ENCODE results near the gene RECK.
A peak's percentile ranks its signal among the peaks of the same experiment; 100 is the strongest.
"Not testable (repeated sequence)": the region's sequence is repeated elsewhere in the genome, so short reads cannot be mapped to it uniquely, and the experiment has no call there.

The RECK gene

GRCh38 chr9:36063804-36064447 is 27.2 kb downstream of the RECK start:
- DNase-seq: peak; percentile 48

- DNase-seq: peak; percentile 38
Measured at GRCh38 chr9:36064448-36065037, 27.8 kb downstream of the RECK start.

GRCh38 chr9:36074055-36074454 is 37.3 kb downstream of the RECK start:
- no peak for DNase-seq

- peak; percentile 78 for DNase-seq
Measured at GRCh38 chr9:36074870-36075532, 38.3 kb downstream of the RECK start.

GRCh38 chr9:36078051-36078450 is 41.3 kb downstream of the RECK start:
- DNase-seq: no peak

GRCh38 chr9:36080519-36080918 is 43.8 kb downstream of the RECK start:
- DNase-seq: no peak

- no peak for DNase-seq
Measured at GRCh38 chr9:36082931-36083330, 46.2 kb downstream of the RECK start.

- no peak for DNase-seq
Measured at GRCh38 chr9:36086442-36086841, 49.7 kb downstream of the RECK start.

- DNase-seq: not testable (repeated sequence)
Measured at GRCh38 chr9:36087054-36087453, 50.3 kb downstream of the RECK start.

- no peak for DNase-seq
Measured at GRCh38 chr9:36088020-36088419, 51.3 kb downstream of the RECK start.

- peak; percentile 79 for DNase-seq
Measured at GRCh38 chr9:36091026-36091953, 54.6 kb downstream of the RECK start.

GRCh38 chr9:36092014-36092413 is 55.3 kb downstream of the RECK start:
- no peak for DNase-seq

GRCh38 chr9:36092509-36093215 is 55.9 kb downstream of the RECK start:
- DNase-seq: no peak

- DNase-seq: no peak
Measured at GRCh38 chr9:36093384-36093783, 56.7 kb downstream of the RECK start.

GRCh38 chr9:36099718-36100117 is 63.0 kb downstream of the RECK start:
- DNase-seq: no peak

- DNase-seq: peak; percentile 91
Measured at GRCh38 chr9:36100532-36100931, 63.8 kb downstream of the RECK start.

- peak; percentile 100 for DNase-seq
Measured at GRCh38 chr9:36101916-36102741, 65.4 kb downstream of the RECK start.

GRCh38 chr9:36102742-36103495 is 66.2 kb downstream of the RECK start:
- DNase-seq: peak; percentile 68

GRCh38 chr9:36109071-36109470 is 72.4 kb downstream of the RECK start:
- no peak for DNase-seq

- DNase-seq: no peak
Measured at GRCh38 chr9:36110434-36110833, 73.7 kb downstream of the RECK start.

- no peak for DNase-seq
Measured at GRCh38 chr9:36112516-36112915, 75.8 kb downstream of the RECK start.
